GM23338 (cell line): ENCODE data around the gene NPC1. TPM values are rescaled to one million over a fixed set of nuclear protein-coding genes. Genes with fewer than 3 reads are reported as not detected.
A peak's percentile ranks its signal among the peaks of the same experiment; 100 is the strongest.

ENCODE experiments used
- ATAC-seq: fragments of 200-7000 bp; cut with Tn5 transposase; 3 replicates; pipeline ENCODE4 v1.9.1; 2020
- DNase-seq: peaks from one replicate; pipeline ENCODE4 v3.0.0-alpha.2; 2015; ENCODE audit warnings: low spot score
- H2AFZ ChIP-seq: fragments of 200-600 bp; sonication (generic); 2 replicates; pipeline ENCODE4 v1.8.0; 2016; ENCODE audit warnings: antibody characterized with exemption, mild to moderate bottlenecking, moderate library complexity
- H3F3A ChIP-seq: fragments of 200-600 bp; sonication (generic); replicated peaks from 2 replicates; pipeline ENCODE4 v1.8.0; 2017; ENCODE audit warnings: antibody characterized with exemption, mixed run types, low read depth
- H3K27ac ChIP-seq: fragments of 200-600 bp; sonication (generic); 2 replicates; pipeline ENCODE4 v1.6.1; 2016; ENCODE audit warnings: low read depth
- H3K27me3 ChIP-seq: fragments of 200-600 bp; sonication (generic); 2 replicates; pipeline ENCODE4 v1.8.0; 2016; ENCODE audit warnings: mild to moderate bottlenecking, mixed run types, moderate library complexity; ENCODE audit not compliant: insufficient read depth
- H3K36me3 ChIP-seq: fragments of 200-600 bp; sonication (generic); 2 replicates; pipeline ENCODE4 v1.8.0; 2016; ENCODE audit warnings: mild to moderate bottlenecking; ENCODE audit not compliant: insufficient read depth
- H3K4me1 ChIP-seq: fragments of 200-600 bp; sonication (generic); 2 replicates; pipeline ENCODE4 v1.8.0; 2016; ENCODE audit warnings: mild to moderate bottlenecking, moderate library complexity; ENCODE audit not compliant: insufficient read depth
- H3K4me2 ChIP-seq: fragments of 200-600 bp; sonication (generic); 2 replicates; pipeline ENCODE4 v1.7.1; 2017; ENCODE audit warnings: mixed run types
- H3K4me3 ChIP-seq: fragments of 200-600 bp; sonication (generic); 2 replicates; pipeline ENCODE4 v1.6.1; 2016; ENCODE audit warnings: mixed run types
- H3K79me2 ChIP-seq: fragments of 200-600 bp; sonication (generic); replicated peaks from 2 replicates; pipeline ENCODE4 v1.8.0; 2017; ENCODE audit warnings: mild to moderate bottlenecking; ENCODE audit not compliant: insufficient read depth
- H3K9me2 ChIP-seq: fragments of 200-600 bp; sonication (generic); 2 replicates; pipeline ENCODE4 v1.8.0; 2017; ENCODE audit not compliant: insufficient read depth
- H4K20me1 ChIP-seq: fragments of 200-600 bp; sonication (generic); replicated peaks from 2 replicates; pipeline ENCODE4 v1.8.0; 2017; ENCODE audit warnings: mild to moderate bottlenecking; ENCODE audit not compliant: insufficient read depth
- H3K27ac Mint-ChIP-seq: 2 replicates; pipeline ENCODE4 v1.8.0; 2020; ENCODE audit warnings: inconsistent platforms, mild to moderate bottlenecking, moderate library complexity, mixed read lengths
- H3K27me3 Mint-ChIP-seq: 3 replicates; pipeline ENCODE4 v1.8.0; 2022; ENCODE audit warnings: low read depth, mild to moderate bottlenecking, moderate library complexity, mixed read lengths, inconsistent platforms; ENCODE audit not compliant: insufficient read depth, poor library complexity
- H3K36me3 Mint-ChIP-seq: 3 replicates; pipeline ENCODE4 v1.8.0; 2021; ENCODE audit warnings: low read depth, mild to moderate bottlenecking, inconsistent platforms, moderate library complexity, mixed read lengths
- H3K4me1 Mint-ChIP-seq: 3 replicates; pipeline ENCODE4 v1.8.0; 2020; ENCODE audit warnings: mild to moderate bottlenecking, inconsistent platforms, mixed read lengths
- H3K4me3 Mint-ChIP-seq: 3 replicates; pipeline ENCODE4 v1.8.0; 2021; ENCODE audit warnings: moderate library complexity, mild to moderate bottlenecking, inconsistent platforms, mixed read lengths
- H3K9me3 Mint-ChIP-seq: 3 replicates; pipeline ENCODE4 v1.8.0; 2020; ENCODE audit warnings: moderate library complexity, mild to moderate bottlenecking, inconsistent platforms, mixed read lengths
- CREB1 ChIP-seq: fragments of 250-450 bp; sonication (Bioruptor Pico); IDR thresholded peaks from 2 replicates; pipeline ENCODE4 v1.5.0; 2020; ENCODE audit warnings: low read depth, mild to moderate bottlenecking, moderate library complexity
- EZH2 ChIP-seq: fragments of 200-600 bp; sonication (generic); IDR thresholded peaks from one replicate; pipeline ENCODE4 v1.8.0; 2017; ENCODE audit warnings: antibody characterized with exemption, mild to moderate bottlenecking, low read depth; ENCODE audit not compliant: unreplicated experiment
- EZH2phosphoT487 ChIP-seq: fragments of 200-600 bp; sonication (generic); IDR thresholded peaks from one replicate; pipeline ENCODE4 v1.8.1; 2018; ENCODE audit warnings: antibody characterized with exemption; ENCODE audit not compliant: unreplicated experiment
- JUNB ChIP-seq: IDR thresholded peaks from one replicate; pipeline ENCODE4 v1.6.1; 2016; ENCODE audit warnings: antibody characterized with exemption; ENCODE audit not compliant: unreplicated experiment
- NANOG ChIP-seq: IDR thresholded peaks from 2 replicates; pipeline ENCODE4 v1.6.1; 2016; ENCODE audit warnings: antibody characterized with exemption, borderline replicate concordance
- REST ChIP-seq: IDR thresholded peaks from one replicate; pipeline ENCODE4 v1.6.1; 2018; ENCODE audit warnings: antibody characterized with exemption; ENCODE audit not compliant: unreplicated experiment
- STAT1 ChIP-seq: IDR thresholded peaks from one replicate; pipeline ENCODE4 v1.6.1; 2016; ENCODE audit warnings: antibody characterized with exemption; ENCODE audit not compliant: unreplicated experiment
- ZNF114 ChIP-seq: fragments of 250-450 bp; sonication (Bioruptor Pico); IDR thresholded peaks from 2 replicates; pipeline ENCODE4 v1.5.0; 2020; ENCODE audit warnings: mild to moderate bottlenecking, moderate library complexity
- ZNF331 ChIP-seq: fragments of 250-450 bp; sonication (Bioruptor Pico); IDR thresholded peaks from 2 replicates; pipeline ENCODE4 v1.5.0; 2020; ENCODE audit warnings: low read depth, mild to moderate bottlenecking, moderate library complexity
- polyA plus RNA-seq: library from polyadenylated mRNA; unstranded; fragments of >200 nt; fragmentation: Nextera tagmentation; extraction: Ambion mirVana; gene quantifications from 2 replicates; pipeline ENCODE4 v1.2.1, GENCODE V29; 2016
- total RNA-seq: library from RNA; depleted of rRNA; stranded (reverse); fragments of >200 nt; shearing (Covaris generic); gene quantifications from 2 replicates; pipeline ENCODE4 v1.2.3, GENCODE V29; 2014
- TF ChIP-seq, protein P1 (sequence below), 2 experiments: fragments of 200-600 bp in 1 of 2; sonication (generic) in 1 of 2; conservative IDR thresholded peaks; 2 replicates each; pipeline versions ENCODE4 v1.5.1 to v1.6.1; 2016 to 2017; ENCODE audit warnings: antibody characterized with exemption in 2 of 2, low read depth in 2 of 2, mild to moderate bottlenecking in 2 of 2, moderate library complexity in 1 of 2

NPC1 gene
- total and polyA plus RNA-seq, 2 experiments from 2014 or later = 18.4 to 45.1 TPM

- TF ChIP-seq, protein P1, sequence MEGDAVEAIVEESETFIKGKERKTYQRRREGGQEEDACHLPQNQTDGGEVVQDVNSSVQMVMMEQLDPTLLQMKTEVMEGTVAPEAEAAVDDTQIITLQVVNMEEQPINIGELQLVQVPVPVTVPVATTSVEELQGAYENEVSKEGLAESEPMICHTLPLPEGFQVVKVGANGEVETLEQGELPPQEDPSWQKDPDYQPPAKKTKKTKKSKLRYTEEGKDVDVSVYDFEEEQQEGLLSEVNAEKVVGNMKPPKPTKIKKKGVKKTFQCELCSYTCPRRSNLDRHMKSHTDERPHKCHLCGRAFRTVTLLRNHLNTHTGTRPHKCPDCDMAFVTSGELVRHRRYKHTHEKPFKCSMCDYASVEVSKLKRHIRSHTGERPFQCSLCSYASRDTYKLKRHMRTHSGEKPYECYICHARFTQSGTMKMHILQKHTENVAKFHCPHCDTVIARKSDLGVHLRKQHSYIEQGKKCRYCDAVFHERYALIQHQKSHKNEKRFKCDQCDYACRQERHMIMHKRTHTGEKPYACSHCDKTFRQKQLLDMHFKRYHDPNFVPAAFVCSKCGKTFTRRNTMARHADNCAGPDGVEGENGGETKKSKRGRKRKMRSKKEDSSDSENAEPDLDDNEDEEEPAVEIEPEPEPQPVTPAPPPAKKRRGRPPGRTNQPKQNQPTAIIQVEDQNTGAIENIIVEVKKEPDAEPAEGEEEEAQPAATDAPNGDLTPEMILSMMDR (conservative IDR thresholded peaks at IDR 0.05; ENCODE audit: low read depth in 2 of 2) = no peak
- no peak for TF ChIP-seq STAT1
- TF ChIP-seq EZH2phosphoT487 = no peak
- TF ChIP-seq REST = no peak
These were observed 7.2 kb downstream of the NPC1 start (continued) for GRCh38 chr18:23578891-23579653.

DNA sequence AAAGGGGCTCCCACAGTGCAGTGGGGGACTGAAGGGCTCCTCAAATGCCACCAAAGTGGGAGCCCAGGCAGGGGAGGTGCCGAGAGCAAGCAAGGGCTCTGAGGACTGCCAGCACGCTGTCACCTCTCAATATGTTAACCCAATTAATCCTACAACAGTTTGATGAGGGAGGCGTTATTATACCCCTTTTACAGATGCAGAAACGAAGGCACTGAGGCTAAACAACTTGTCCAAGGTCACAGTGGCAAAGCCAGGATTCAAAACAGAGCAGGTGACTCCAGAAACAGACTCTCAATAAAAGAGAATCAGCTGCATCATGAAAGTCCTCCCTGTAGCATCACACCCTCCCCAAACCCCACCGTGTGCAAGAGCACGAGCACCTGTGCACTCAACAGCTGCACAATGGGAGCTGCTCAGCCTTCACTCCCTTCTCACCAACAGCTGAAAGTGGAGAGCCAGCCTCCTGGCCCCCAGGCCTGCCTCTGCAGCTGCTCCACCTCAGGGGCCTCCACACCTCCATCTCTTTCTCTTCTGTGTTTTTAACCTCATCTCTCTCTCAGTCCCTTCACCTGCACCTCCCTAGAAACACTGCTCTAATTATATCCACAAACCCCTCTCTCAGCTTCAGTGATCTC lies 8.1 kb downstream of the NPC1 start:
- no peak for DNase-seq
- peaks cover 23% of the 10 kb centered on the region for H3K4me1 Mint-ChIP-seq
- no peaks in the 10 kb centered on the region for H3K27me3 Mint-ChIP-seq
- Histone ChIP-seq H4K20me1 (peaks cover 19% of the 10 kb centered on the region), H3K9me2 (no peaks in the 10 kb centered on the region), H3K36me3 (no peaks in the 10 kb centered on the region), H3K79me2 (peaks cover 67% of the 10 kb centered on the region), H2AFZ (no peak overlapping the region), H3K4me3 (no peak overlapping the region), H3K27me3 (no peaks in the 10 kb centered on the region), H3K4me1 (peaks cover 9% of the 10 kb centered on the region), H3F3A (no peaks in the 10 kb centered on the region), H3K27ac (no peak overlapping the region), H3K4me2 (no peak overlapping the region)
- H3K9me3 Mint-ChIP-seq = no peaks in the 10 kb centered on the region
- H3K27ac Mint-ChIP-seq = peak overlapping the region; percentile 7; the same call in 1 of the 2 replicates
- H3K4me3 Mint-ChIP-seq = no peak overlapping the region
- peaks cover 28% of the 10 kb centered on the region for H3K36me3 Mint-ChIP-seq
- no peak for ATAC-seq
- TF ChIP-seq STAT1 (no peak), CREB1 (CRISPR knock-in tag) (no peak), JUNB (no peak), EZH2 (no peak), ZNF331 (CRISPR knock-in tag) (no peak), ZNF114 (CRISPR knock-in tag) (no peak), REST (no peak), NANOG (no peak)
- TF ChIP-seq, protein P1 (conservative IDR thresholded peaks at IDR 0.05; ENCODE audit: low read depth in 2 of 2) = no peak
